DMS114 treated with DMSO at 0.1 percent for 48 hours (cell line): Measurements from ENCODE around the gene SEC23B.

Source experiments
- DNase-seq: peaks from one replicate; lab custom pipeline; 2025; ENCODE audit not compliant: unreplicated experiment; lab: John Stamatoyannopoulos, UW

Gene SEC23B

DNA sequence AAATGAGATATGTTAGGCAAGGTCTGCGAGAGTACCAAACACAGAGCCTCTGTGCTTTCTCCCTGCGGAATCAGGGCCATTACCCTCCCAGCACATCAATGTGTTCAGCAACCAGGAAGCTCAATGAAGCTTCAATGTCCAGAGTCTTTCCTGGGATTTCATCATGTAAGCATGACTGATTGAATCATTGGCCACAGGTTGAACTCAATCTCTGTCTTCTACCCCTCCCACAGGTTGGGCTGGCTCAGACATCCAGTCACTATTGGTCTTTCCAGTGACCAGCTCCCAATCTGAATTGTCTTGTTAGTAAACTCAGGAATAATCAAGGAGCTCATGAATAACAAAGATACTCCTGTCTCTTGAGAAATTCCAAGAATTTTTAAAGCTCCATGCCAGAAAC is 77.4 kb downstream of the SEC23B start:
- no peak for DNase-seq

DNA sequence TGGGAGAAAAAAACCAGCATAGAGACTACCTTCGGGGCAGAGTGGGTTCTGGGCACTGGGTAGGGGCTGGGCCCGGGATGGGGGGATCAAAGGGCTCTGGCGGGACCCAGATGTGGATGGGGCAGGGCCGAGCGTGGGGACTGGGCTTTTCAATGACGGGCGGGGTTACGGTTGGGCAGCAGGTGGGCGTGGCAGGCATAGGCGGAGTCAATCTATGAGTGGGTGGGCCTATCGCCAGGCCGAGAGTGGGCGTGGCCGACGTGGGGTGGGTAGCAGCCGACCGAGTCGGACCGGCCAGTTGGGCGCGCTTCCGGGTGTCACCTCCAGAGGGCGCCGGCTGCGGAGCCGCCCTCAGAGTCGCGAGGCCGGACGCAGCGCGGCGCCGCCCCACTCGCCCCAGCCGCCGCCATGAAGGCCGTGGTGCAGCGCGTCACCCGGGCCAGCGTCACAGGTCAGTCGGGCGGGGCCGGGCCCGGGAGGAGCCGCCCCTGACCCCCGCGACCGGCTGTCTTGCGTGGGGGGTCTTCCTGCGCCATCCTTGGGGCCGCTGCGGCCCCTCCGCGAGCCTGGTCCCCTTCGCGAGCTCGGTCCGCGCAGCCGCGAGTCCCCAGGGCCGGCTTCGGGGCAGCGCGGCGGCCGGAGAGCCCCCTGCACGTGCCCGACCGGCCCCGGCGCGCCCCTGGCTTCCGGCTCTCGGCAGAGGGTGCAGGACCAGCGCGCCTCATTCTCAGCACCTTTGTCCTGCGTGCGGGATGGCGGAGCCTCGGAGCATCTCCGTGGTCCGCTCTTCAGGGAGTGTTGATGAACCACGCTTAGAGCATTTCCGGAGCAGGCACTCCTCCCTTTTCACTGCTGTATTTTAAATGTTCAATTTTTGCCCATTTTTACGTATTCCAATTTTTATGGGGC is 80.2 kb downstream of the SEC23B start, which contains the start of gene DTD1:
Gene DTD1 (plus strand): TSS at position 390 of the 909 bp plus-strand sequence. CDS start 19 bp downstream, at position 409.
- DNase-seq, result peak; percentile 59

GRCh38 chr20:18588574-18588933 is 80.8 kb downstream of the SEC23B start:
- no peak for DNase-seq

- no peak for DNase-seq
Observed at GRCh38 chr20:18589941-18590674, 82.4 kb downstream of the SEC23B start.

DNA sequence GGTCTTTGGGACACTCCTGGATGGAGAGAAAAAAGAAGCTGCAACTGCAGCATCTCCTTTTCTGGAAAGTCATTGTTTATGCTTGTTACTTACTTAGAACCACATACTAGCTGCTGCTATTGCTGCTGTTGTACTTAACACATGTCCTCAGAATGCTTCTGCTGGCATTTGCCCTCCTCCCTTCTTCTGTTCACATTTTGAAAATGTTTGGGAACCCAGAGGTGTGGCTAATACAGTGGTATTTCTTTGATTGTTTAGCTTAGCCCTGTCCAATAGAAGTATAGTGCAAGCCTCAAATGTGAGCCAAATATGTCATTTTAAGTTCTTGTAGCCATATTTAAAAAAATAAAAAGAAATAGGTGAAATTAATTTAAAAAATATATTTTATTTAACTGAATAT is 88.5 kb downstream of the SEC23B start:
- DNase-seq, result no peak

- DNase-seq, result no peak
Observed at GRCh38 chr20:18609741-18610140, 102.0 kb downstream of the SEC23B start.
